NCI-H446 treated with DMSO at 0.1 percent for 48 hours (cell line): Measurements from ENCODE around the gene PLPP2.

Experiments
- DNase-seq: peaks from one replicate; lab custom pipeline; 2025; lab: John Stamatoyannopoulos, UW

Gene PLPP2

GRCh38 chr19:315811-316210 lies 24.6 kb upstream of the PLPP2 start:
- DNase-seq, result no peak

GRCh38 chr19:313988-314815 lies 23.0 kb upstream of the PLPP2 start:
- DNase-seq, result no peak

- DNase-seq, result no peak
These were observed 22.2 kb upstream of the PLPP2 start for GRCh38 chr19:313169-313987.

GRCh38 chr19:311813-312261 lies 20.6 kb upstream of the PLPP2 start:
- DNase-seq, result no peak

- DNase-seq, result no peak
These were observed 19.7 kb upstream of the PLPP2 start for GRCh38 chr19:310781-311496.

GRCh38 chr19:310141-310651 lies 19.0 kb upstream of the PLPP2 start:
- DNase-seq, result no peak

GRCh38 chr19:309206-309565 lies 18.0 kb upstream of the PLPP2 start:
- no peak for DNase-seq

- no peak for DNase-seq
These were observed 17.4 kb upstream of the PLPP2 start for GRCh38 chr19:308471-309205.

- DNase-seq, result no peak
These were observed 16.7 kb upstream of the PLPP2 start for GRCh38 chr19:307793-308420.

- no peak for DNase-seq
These were observed 15.9 kb upstream of the PLPP2 start for GRCh38 chr19:307111-307531.

- DNase-seq, result no peak
These were observed 15.1 kb upstream of the PLPP2 start for GRCh38 chr19:306151-306900.

GRCh38 chr19:305240-306150 lies 14.3 kb upstream of the PLPP2 start:
- no peak for DNase-seq

GRCh38 chr19:296476-297225 lies 5.4 kb upstream of the PLPP2 start:
- no peak for DNase-seq

- DNase-seq, result no peak
These were observed 4.6 kb upstream of the PLPP2 start for GRCh38 chr19:295687-296370.

- DNase-seq, result no peak
These were observed 3.9 kb upstream of the PLPP2 start for GRCh38 chr19:294946-295686.

GRCh38 chr19:294341-294945 lies 3.2 kb upstream of the PLPP2 start:
- no peak for DNase-seq
